Testis (tissue), 3 donors: ENCODE measurements around the gene SPATA2. TPM values are rescaled to one million over a fixed set of nuclear protein-coding genes. Genes with fewer than 3 reads are reported as not detected.
"Not testable (repeated sequence)": the region's sequence is repeated elsewhere in the genome, so short reads cannot be mapped to it uniquely, and the experiment has no call there.

Source experiments
- DNase-seq: peaks from one replicate; pipeline ENCODE4 v3.0.0-alpha.2; 2019
- H3K27ac ChIP-seq, 2 donors: fragments of 200-600 bp; sonication (generic); one replicate each; pipeline ENCODE4 v1.5.1; 2019
- H3K27me3 ChIP-seq: fragments of 200-600 bp; sonication (generic); one replicate; pipeline ENCODE4 v1.5.1; 2019
- H3K36me3 ChIP-seq: fragments of 200-600 bp; sonication (generic); one replicate; pipeline ENCODE4 v1.5.1; 2017; ENCODE audit warnings: low read depth; ENCODE audit errors: missing control alignments
- H3K4me1 ChIP-seq: fragments of 200-600 bp; sonication (generic); one replicate; pipeline ENCODE4 v1.5.1; 2019
- H3K4me3 ChIP-seq, 2 donors: fragments of 200-600 bp; sonication (generic); one replicate each; pipeline ENCODE4 v1.5.1; 2017 to 2019
- H3K9me3 ChIP-seq: fragments of 200-600 bp; sonication (generic); one replicate; pipeline ENCODE4 v1.5.1; 2017
- CTCF ChIP-seq, 3 experiments: fragments of 450-650 bp in 2 of 3; fragments of 200-600 bp in 1 of 3; sonication (generic) in 1 of 3; IDR thresholded peaks; one replicate each; pipeline ENCODE4 v1.5.1; 2016 to 2019; ENCODE audit warnings: antibody characterized with exemption in 3 of 3, mild to moderate bottlenecking in 2 of 3, moderate library complexity in 1 of 3
- POLR2A ChIP-seq: fragments of 450-650 bp; IDR thresholded peaks from one replicate; pipeline ENCODE4 v1.6.1; 2017; ENCODE audit warnings: antibody characterized with exemption, mild to moderate bottlenecking, moderate library complexity
- WGBS, 2 donors: methylation state at CpG; one replicate each; pipeline ENCODE4 v1.1.5; 2018; 5-methylcytosine and 5-hydroxymethylcytosine counted together
- intact Hi-C: fragments of 100-400 bp; cut with DNase I; formaldehyde crosslinking; loops from one replicate; pipeline ENCODE4 v1.15.1; 2023; ENCODE audit warnings: low total_unique reads
- polyA plus RNA-seq: library from polyadenylated mRNA; stranded (reverse); fragments of 350-450 nt; fragmentation: Illumina TruSeq; extraction: RNeasy Lipid Tissue Mini Kit (QIAGEN cat#74804); gene quantifications from one replicate; pipeline ENCODE4 v1.2.3, GENCODE V29; 2014; ENCODE audit warnings: low read depth, low replicate concordance; ENCODE audit not compliant: insufficient read depth
- total RNA-seq, 2 donors: library from RNA; depleted of rRNA; stranded (reverse); fragments of >200 nt; gene quantifications; one replicate each; pipeline ENCODE4 v1.2.3, GENCODE V29; 2016

SPATA2 gene
- total and polyA plus RNA-seq, 3 donors from 2014 or later, result 21.9 to 30.7 (median 26.0) TPM

DNA sequence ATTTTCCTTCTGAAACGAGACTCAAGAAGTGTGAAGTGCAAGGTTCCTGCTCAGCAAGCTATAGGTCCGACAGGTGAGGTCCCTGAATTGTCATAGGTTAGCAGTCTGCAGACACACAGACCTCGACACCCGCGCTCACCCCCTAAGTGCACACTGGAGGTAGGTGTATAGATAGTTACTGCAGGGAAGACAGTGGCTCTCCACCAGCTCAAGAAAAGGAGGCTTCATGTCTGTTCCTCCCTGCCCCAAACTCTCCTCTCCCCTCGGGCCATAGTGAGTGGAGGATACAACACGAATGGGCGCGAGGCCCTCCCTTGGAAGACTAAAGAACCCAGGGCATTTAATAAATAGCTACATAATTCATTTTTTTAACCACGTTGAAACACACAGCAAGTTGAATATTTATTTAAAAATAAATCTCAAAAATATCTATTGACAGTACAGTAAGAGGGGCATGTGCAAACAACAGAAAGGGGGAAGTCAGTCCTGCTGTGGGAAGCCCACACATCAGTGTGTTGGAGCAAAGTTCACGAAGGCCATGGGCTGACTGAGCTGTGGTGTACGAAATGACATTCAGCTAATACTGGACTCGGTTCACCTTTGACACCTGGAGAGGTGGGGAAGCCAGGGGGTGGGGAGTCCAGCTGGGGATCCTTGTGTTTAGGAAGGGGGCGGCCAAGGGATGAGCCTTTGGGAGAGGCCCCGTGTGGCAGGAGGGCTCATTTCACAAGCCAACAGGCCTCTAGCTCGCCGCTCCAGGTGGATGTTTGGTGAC, 10.7 kb downstream of the SPATA2 start:
- intact Hi-C loops, result no loop called here

GRCh38 chr20:49901588-49901987, 13.7 kb downstream of the SPATA2 start:
- no peak overlapping the region for H3K27ac ChIP-seq
- H3K4me1 ChIP-seq, result no peaks in the 10 kb centered on the region
- 86 to 100% methylated on average over 1 to 5 of the region's 5 CpGs for WGBS, 2 donors
- H3K36me3 ChIP-seq, result no peaks in the 10 kb centered on the region
- no peak for DNase-seq
- intact Hi-C loops, result no loop called here
- TF ChIP-seq POLR2A (no peak), CTCF (IDR thresholded peaks at IDR 0.05) (no peak)
- H3K27me3 ChIP-seq, result no peaks in the 10 kb centered on the region
- H3K4me3 ChIP-seq, result no peak overlapping the region
- H3K9me3 ChIP-seq, result no peaks in the 10 kb centered on the region

More for the DNA sequence above, 10.7 kb downstream of the SPATA2 start:
- peaks cover 2% of the 10 kb centered on the region for H3K4me1 ChIP-seq
- no peaks in the 10 kb centered on the region for H3K27me3 ChIP-seq
- no peaks in the 10 kb centered on the region for H3K36me3 ChIP-seq
- TF ChIP-seq CTCF (IDR thresholded peaks at IDR 0.05) (no peak), POLR2A (no peak)
- H3K4me3 ChIP-seq, result no peak overlapping the region
- H3K27ac ChIP-seq, result no peak overlapping the region
- DNase-seq, result no peak
- no peaks in the 10 kb centered on the region for H3K9me3 ChIP-seq
- WGBS, 2 donors, result 90 to 94% methylated on average over 17 of the region's 17 CpGs

DNA sequence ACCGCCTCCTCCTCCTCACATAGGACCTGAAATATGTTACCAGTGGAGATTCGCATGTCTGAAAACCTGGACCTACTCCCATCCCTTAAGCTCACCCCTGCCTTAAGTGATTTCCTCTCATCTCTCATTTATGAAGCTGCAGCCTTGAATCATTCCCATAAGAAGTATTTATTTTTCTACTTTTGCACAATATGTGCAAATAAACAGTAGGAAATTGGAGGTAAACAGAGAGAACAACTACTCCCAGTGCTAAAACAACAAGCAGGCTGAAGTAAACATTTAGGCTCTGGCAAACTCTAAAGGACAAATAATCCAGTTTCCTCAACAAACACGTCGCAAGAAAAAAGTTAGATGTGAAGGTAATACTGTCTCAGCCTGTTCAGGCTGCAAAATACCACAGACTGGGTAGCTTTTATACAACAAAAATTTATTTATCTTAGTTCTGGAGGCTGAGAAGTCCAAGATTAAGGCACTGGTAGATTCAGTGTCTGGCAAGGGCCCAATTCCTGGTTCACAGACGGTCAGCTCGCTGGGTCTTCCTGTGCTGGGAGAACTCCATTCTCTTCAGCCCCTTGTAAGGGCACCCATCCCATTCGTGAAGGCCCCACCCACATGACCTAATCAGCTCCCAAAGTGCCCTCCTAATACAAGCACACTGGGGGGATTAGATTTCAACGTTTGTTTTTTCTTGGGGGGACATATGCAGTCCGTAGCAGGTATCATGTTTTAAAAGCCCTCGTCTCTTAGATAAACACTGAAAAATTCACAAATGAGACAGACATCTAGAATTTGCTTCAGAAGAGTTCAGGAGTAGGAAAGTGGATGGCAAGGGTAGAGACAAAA, 15.6 kb downstream of the SPATA2 start:
- Histone ChIP-seq H3K27ac (no peak overlapping the region), H3K9me3 (no peaks in the 10 kb centered on the region), H3K4me1 (no peaks in the 10 kb centered on the region), H3K36me3 (no peaks in the 10 kb centered on the region), H3K27me3 (no peaks in the 10 kb centered on the region), H3K4me3 (no peak overlapping the region)
- no peak for DNase-seq
- TF ChIP-seq POLR2A (no peak), CTCF (IDR thresholded peaks at IDR 0.05) (no peak)
- intact Hi-C loops, result no loop called here
- WGBS, 2 donors, result 59 to 68% methylated on average over 10 of the region's 10 CpGs

DNA sequence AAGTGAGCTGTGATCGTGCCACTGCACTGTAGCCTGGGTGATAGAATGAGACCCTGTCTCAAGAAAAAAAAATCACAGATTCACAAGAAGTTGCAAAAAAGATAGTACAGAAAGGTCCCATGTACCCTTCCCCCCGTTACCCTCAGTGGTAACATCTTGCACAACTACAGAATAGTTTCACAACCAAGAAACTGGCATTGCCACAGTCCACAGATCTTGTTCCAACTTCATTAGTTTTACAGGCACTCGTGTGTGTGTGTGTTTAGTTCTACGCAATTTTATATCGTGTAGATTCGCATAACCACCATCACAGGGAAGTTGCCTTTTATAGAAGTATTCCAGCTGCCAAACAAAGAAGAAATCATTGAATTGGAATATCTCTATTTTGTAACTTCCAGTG, 19.1 kb downstream of the SPATA2 start:
- Histone ChIP-seq H3K4me3 (no peak overlapping the region), H3K27me3 (no peaks in the 10 kb centered on the region), H3K27ac (no peak overlapping the region), H3K4me1 (peaks cover 18% of the 10 kb centered on the region), H3K36me3 (no peaks in the 10 kb centered on the region), H3K9me3 (no peaks in the 10 kb centered on the region)
- DNase-seq, result no peak
- TF ChIP-seq CTCF (IDR thresholded peaks at IDR 0.05) (no peak), POLR2A (no peak)
- WGBS, 2 donors, result 82 to 89% methylated on average over 6 of the region's 6 CpGs
- intact Hi-C loops, result no loop called here

GRCh38 chr20:49895474-49896093, 19.7 kb downstream of the SPATA2 start:
- H3K9me3 ChIP-seq, H3K36me3 ChIP-seq, DNase-seq, intact Hi-C loops, H3K4me3 ChIP-seq, H3K27me3 ChIP-seq, H3K27ac ChIP-seq: not testable (repeated sequence)
- peaks cover 24% of the 10 kb centered on the region for H3K4me1 ChIP-seq
- 90 to 92% methylated on average over 7 of the region's 7 CpGs for WGBS, 2 donors
